Testis (tissue), 2 donors: ENCODE measurements around the gene NFATC2.

ENCODE experiments used
- CTCF ChIP-seq, 3 experiments: fragments of 450-650 bp in 2 of 3; fragments of 200-600 bp in 1 of 3; sonication (generic) in 1 of 3; IDR thresholded peaks; one replicate each; pipeline ENCODE4 v1.5.1; 2016 to 2019; ENCODE audit warnings: antibody characterized with exemption in 3 of 3, mild to moderate bottlenecking in 2 of 3, moderate library complexity in 1 of 3
- POLR2A ChIP-seq: fragments of 450-650 bp; IDR thresholded peaks from one replicate; pipeline ENCODE4 v1.6.1; 2017; ENCODE audit warnings: antibody characterized with exemption, mild to moderate bottlenecking, moderate library complexity

DNA sequence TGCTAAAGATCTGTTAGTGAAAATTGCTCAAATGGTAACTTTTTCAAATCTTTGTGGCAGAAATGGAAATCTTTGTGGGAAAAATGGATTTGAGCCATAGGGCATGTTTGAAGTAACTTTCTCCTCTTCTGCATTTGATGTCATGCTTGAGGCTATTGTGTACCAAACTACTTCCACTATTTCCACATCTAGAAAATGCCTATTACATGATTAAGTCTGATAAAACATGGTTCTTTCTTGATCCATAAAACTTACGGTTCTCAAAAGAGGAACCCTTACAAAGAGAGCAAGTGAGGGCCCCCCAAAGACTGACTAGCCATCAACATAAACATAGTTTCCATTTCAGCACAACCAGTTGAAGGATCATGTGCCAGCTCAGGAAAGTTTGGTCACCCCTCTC is 150.6 kb downstream of the NFATC2 start:
- no peak for TF ChIP-seq POLR2A
- TF ChIP-seq CTCF (IDR thresholded peaks at IDR 0.05), result no peak
